Muscle of leg (tissue), 11 donors: Measurements from ENCODE around the gene NAGK. TPM values are rescaled to one million over a fixed set of nuclear protein-coding genes. Genes with fewer than 3 reads are reported as not detected.
"Not testable (repeated sequence)": the region's sequence is repeated elsewhere in the genome, so short reads cannot be mapped to it uniquely, and the experiment has no call there.

Experiments used
- DNase-seq: peaks from one replicate; pipeline ENCODE4 v3.0.0; 2013
- H3K27ac ChIP-seq: one replicate; pipeline ENCODE4 v1.5.1; 2013; ENCODE audit warnings: mild to moderate bottlenecking, low read length, control low read depth
- H3K27me3 ChIP-seq: one replicate; pipeline ENCODE4 v1.6.1; 2013; ENCODE audit warnings: low read length; ENCODE audit not compliant: control insufficient read depth, insufficient read depth
- H3K36me3 ChIP-seq: one replicate; pipeline ENCODE4 v1.6.1; 2013; ENCODE audit warnings: low read length; ENCODE audit not compliant: control insufficient read depth, insufficient read depth
- H3K4me1 ChIP-seq: one replicate; pipeline ENCODE4 v1.6.1; 2013; ENCODE audit warnings: low read length; ENCODE audit not compliant: control insufficient read depth, insufficient read depth
- H3K4me3 ChIP-seq: one replicate; pipeline ENCODE4 v1.5.1; 2013; ENCODE audit warnings: low read length, control low read depth
- H3K9me3 ChIP-seq: replicated peaks from 2 replicates; pipeline ENCODE4 v1.6.1; 2013; ENCODE audit warnings: low read depth, low read length; ENCODE audit not compliant: control insufficient read depth
- WGBS: methylation state at CpG from one replicate; pipeline ENCODE4 v1.1.5; 2013; ENCODE audit warnings: missing lambda C conversion rate; ENCODE audit not compliant: insufficient coverage; 5-methylcytosine and 5-hydroxymethylcytosine counted together
- polyA plus RNA-seq, 8 donors: library from polyadenylated mRNA; unstranded; fragments of 120-200 nt; gene quantifications; one replicate each; pipeline versions ENCODE4 v1.2.1 to v1.2.3, GENCODE V29; 2013; ENCODE audit warnings: inconsistent platforms in 1 of 8, low replicate concordance in 1 of 8; ENCODE audit not compliant: insufficient read length in 8 of 8, insufficient read depth in 1 of 8
- total RNA-seq: library from RNA; stranded (reverse); fragments of 120-200 nt; gene quantifications from one replicate; pipeline ENCODE4 v1.2.4, GENCODE V29; 2013

Gene NAGK
- total and polyA plus RNA-seq, 9 donors = 65.3 to 84.8 (median 74.0) TPM

DNA sequence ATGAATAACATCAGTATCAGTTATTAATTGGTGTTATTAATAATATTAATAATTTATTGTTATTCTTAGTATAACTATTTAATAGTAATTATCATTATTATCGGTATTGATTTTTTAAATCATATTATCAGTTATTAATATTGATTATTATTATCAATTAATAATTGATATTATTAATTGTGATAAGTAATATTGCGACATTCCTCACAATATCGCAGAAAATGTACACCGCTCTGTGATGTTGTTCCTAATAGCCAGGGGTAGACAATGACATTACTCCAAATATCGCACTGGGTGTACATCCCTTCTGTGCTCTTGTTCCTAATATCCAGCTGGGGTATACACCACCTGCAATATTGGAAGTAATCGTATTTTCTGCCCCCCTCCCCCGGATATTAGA is 23.3 kb upstream of the NAGK start:
- Histone ChIP-seq H3K4me1 (no peaks in the 10 kb centered on the region), H3K27ac (no peak overlapping the region), H3K27me3 (peaks cover 3% of the 10 kb centered on the region), H3K9me3 (no peaks in the 10 kb centered on the region), H3K36me3 (no peaks in the 10 kb centered on the region), H3K4me3 (no peak overlapping the region)
- no CpG with 5 or more reads among the region's 7 CpGs for WGBS
- no peak for DNase-seq

DNA sequence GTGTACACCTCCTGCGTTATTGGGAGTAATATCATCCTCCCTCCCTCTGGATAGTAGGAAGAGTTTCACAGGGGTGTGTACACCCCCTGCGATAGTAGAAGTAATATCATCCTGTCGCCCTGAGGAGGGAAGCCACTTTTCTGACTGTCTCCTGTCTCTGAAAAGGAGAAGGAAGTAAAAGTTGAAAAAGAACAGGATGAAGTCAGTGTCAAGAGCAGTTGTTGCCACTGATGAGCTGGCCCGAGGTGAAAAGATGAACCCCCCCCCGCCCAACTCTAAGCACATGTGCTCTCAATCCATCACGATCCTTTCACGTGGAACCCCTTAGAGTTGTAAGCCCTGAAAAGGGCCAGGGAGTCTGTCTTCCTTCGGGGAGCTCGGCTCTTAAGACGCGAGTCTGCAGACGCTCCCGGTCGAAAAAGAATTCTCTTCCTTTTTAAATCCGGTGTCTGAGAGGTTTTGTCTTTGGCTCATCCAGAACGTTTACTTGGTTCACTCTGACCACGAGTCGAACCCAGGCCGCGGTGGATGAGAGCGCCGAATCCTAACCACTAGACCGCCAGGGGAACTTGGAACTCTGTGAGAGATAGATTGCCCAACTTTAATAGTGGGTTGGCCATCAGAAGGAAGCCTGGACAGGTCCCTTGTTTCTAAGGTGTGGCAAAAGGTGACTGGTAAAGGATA is 22.4 kb upstream of the NAGK start:
- no peaks in the 10 kb centered on the region for H3K9me3 ChIP-seq
- H3K27ac ChIP-seq = no peak overlapping the region
- peaks cover 3% of the 10 kb centered on the region for H3K27me3 ChIP-seq
- H3K4me1 ChIP-seq = no peaks in the 10 kb centered on the region
- H3K36me3 ChIP-seq = no peaks in the 10 kb centered on the region
- WGBS = 86% methylated on average over 15 of the region's 23 CpGs
- DNase-seq = no peak
- H3K4me3 ChIP-seq = no peak overlapping the region

DNA sequence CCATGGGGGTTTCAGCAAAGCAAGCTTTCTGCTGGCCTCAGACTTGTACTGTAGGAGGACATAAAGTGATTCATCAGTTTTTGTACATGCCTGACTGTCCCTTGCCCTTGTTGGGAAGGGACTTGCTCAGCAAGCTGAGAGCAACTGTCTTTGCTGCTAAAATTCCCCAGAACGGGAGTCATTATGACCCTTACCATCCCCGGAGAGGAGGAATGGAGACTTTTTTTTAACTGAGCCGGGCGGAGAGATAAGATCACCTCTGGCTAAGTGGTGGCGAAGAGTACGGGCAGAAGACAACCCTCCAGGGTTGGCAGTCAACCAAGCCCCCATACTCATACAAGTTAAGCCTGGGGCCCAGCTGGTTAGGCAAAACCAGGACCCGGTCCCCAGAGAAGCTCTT is 20.4 kb upstream of the NAGK start:
- Histone ChIP-seq H3K4me1 (no peaks in the 10 kb centered on the region), H3K9me3 (no peaks in the 10 kb centered on the region), H3K4me3 (no peak overlapping the region), H3K27ac (no peak overlapping the region), H3K36me3 (no peaks in the 10 kb centered on the region), H3K27me3 (no peaks in the 10 kb centered on the region)
- WGBS = 78% methylated on average over 3 of the region's 7 CpGs
- no peak for DNase-seq

DNA sequence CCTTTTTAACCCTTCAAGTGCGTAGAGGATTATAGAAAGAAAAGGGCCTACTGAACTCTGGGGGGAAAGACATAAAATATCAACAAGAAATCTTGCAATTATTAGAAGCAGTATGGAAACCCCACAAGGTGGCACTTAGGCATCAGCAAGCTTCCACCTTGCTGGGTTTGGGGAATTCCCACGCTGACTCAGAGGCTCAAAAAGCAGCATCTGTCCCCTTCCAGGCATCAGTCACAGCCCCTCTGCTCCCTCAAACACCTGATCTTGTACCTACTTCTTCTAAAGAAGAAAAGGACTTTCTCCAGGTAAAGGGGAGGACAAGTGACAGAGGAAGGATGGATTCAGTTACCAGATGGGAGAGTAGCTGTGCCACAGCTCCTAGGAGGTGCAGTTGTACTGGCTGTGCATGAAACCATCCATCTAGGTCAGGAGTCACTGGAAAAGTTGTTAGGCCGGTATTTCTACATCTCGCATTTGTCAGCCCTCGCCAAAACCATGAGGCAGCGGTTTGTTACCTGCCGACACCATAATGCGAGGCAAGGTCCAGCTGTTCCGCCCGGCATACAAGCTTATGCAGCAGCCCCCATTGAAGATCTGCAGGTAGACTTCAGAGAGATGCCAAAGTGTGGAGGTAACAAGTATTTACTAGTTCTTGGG is 18.6 kb upstream of the NAGK start:
- DNase-seq, H3K27me3 ChIP-seq, H3K36me3 ChIP-seq, H3K9me3 ChIP-seq, H3K4me1 ChIP-seq, H3K4me3 ChIP-seq, H3K27ac ChIP-seq: not testable (repeated sequence)
- 89% methylated on average over 8 of the region's 10 CpGs for WGBS

DNA sequence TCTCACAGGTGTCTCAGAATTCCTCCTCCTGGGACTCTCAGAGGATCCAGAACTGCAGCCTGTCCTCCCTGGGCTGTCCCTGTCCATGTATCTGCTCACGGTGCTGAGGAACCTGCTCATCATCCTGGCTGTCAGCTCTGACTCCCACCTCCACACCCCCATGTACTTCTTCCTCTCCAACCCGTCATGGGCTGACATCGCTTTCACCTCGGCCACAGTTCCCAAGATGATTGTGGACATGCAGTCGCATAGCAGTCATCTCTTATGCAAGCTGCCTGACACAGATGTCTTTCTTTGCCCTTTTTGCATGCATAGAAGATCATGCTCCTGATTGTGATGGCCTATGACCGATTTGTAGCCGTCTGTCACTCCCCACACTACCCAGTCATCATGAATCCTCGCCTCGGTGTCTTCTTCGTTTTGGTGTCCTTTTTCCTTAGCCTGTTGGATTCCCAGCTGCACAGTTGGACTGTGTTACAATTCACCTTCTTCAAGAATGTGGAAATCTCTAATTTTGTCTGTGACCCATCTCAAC is 13.2 kb upstream of the NAGK start:
- H3K4me1 ChIP-seq, H3K9me3 ChIP-seq, DNase-seq, H3K36me3 ChIP-seq, H3K27ac ChIP-seq, H3K27me3 ChIP-seq, H3K4me3 ChIP-seq: not testable (repeated sequence)
- WGBS = 57% methylated on average over 10 of the region's 10 CpGs

DNA sequence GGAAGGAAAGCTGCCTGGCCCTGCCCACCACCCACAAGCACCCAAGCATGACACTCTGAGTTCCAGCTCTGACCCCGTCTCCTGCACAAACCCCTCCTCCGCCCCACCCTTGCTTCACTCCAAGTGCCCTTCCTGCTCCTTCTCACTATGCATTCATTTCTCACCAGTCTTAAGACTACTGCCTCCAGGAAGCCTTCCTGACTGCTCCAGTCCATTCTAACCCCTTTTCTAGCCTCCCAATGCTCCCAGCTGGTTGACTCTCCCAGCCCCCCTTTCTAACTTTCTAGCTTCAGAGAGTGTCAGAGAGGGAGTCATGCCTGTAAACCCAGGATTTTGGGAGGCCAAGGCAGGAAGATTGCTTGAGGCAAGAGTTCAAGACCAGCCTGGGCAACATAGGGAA is 8.2 kb upstream of the NAGK start:
- no peaks in the 10 kb centered on the region for H3K9me3 ChIP-seq
- no peaks in the 10 kb centered on the region for H3K36me3 ChIP-seq
- no peak for DNase-seq
- peaks cover 13% of the 10 kb centered on the region for H3K27me3 ChIP-seq
- no peak overlapping the region for H3K27ac ChIP-seq
- no peak overlapping the region for H3K4me3 ChIP-seq
- H3K4me1 ChIP-seq = no peaks in the 10 kb centered on the region
- WGBS = 85% methylated on average over 2 of the region's 2 CpGs

DNA sequence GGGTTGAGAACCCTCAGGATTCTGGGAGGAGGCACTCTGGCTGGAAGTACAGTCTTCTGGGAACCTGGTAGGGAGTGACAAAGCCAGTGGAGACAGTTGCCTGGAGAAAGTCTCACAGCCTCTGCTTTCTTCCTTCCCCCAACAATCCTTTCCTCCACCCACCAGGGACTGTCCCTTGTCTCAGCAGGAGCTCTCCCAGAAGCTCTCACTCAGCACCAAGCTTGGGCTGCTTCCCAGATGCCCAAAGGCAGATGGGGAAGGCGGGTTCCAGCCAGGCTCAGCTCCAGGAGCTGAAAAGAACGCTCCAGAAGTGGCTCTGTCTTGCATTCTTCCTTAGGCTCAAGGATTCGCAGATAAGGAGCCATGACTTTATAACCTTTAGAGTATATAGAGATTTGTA is 7.6 kb upstream of the NAGK start:
- no peak overlapping the region for H3K27ac ChIP-seq
- 62% methylated on average over 2 of the region's 3 CpGs for WGBS
- no peaks in the 10 kb centered on the region for H3K36me3 ChIP-seq
- H3K4me3 ChIP-seq = no peak overlapping the region
- H3K9me3 ChIP-seq = no peaks in the 10 kb centered on the region
- no peaks in the 10 kb centered on the region for H3K4me1 ChIP-seq
- H3K27me3 ChIP-seq = peaks cover 13% of the 10 kb centered on the region
- DNase-seq = no peak

DNA sequence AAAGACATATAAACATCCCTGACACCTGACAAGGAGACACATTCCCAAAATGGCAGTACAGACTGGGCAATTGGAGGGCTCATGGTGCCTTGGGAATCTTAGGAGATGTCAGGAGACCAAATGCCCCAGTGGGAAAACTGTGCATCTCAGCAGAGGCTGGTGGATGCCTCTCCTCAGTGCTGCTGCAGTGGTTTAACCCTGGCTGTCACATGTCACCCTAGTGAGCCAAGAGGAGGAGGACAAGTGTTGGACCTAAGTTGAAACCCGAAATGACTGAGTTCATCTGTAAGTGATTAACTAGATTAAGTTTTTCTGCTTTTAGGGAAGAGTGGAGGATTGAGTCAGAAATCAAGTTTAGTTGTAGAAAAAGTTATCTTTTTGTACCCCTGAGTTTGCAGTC is 5.2 kb upstream of the NAGK start:
- H3K4me3 ChIP-seq = no peak overlapping the region
- no peak overlapping the region for H3K27ac ChIP-seq
- DNase-seq = no peak
- H3K4me1 ChIP-seq = peaks cover 4% of the 10 kb centered on the region
- no peaks in the 10 kb centered on the region for H3K36me3 ChIP-seq
- H3K27me3 ChIP-seq = peaks cover 13% of the 10 kb centered on the region
- no peaks in the 10 kb centered on the region for H3K9me3 ChIP-seq
- no CpG with 5 or more reads among the region's 1 CpG for WGBS

DNA sequence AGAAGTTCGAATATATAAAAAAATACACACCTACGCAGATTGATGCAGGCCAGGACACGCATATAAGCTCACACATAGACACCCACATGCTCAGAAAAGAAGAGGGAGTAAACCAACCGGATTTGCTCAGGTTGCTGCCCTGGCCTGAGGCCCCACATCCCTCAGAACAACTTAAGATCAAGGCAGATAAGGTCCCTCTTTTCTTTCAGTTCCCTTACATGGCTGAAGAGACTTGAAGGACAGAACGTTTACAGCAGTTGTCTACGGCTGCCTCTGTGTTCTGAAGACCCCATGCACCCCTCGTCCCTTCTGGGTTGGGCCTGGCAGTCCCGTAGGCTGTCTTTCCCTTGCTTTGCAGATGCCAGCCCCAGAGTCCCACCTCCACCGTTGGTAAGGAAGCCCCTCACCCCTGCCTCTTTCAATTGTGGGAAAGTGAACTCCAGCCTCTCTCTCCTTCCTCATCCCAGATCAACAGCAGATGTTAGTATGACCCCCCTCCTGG is 4.3 kb upstream of the NAGK start:
- WGBS = 33% methylated on average over 9 of the region's 9 CpGs
- no peak overlapping the region for H3K4me3 ChIP-seq
- peaks cover 10% of the 10 kb centered on the region for H3K27me3 ChIP-seq
- no peak for DNase-seq
- H3K4me1 ChIP-seq = peaks cover 5% of the 10 kb centered on the region
- peak overlapping the region; percentile 55 for H3K27ac ChIP-seq
- H3K36me3 ChIP-seq = no peaks in the 10 kb centered on the region
- H3K9me3 ChIP-seq = no peaks in the 10 kb centered on the region

DNA sequence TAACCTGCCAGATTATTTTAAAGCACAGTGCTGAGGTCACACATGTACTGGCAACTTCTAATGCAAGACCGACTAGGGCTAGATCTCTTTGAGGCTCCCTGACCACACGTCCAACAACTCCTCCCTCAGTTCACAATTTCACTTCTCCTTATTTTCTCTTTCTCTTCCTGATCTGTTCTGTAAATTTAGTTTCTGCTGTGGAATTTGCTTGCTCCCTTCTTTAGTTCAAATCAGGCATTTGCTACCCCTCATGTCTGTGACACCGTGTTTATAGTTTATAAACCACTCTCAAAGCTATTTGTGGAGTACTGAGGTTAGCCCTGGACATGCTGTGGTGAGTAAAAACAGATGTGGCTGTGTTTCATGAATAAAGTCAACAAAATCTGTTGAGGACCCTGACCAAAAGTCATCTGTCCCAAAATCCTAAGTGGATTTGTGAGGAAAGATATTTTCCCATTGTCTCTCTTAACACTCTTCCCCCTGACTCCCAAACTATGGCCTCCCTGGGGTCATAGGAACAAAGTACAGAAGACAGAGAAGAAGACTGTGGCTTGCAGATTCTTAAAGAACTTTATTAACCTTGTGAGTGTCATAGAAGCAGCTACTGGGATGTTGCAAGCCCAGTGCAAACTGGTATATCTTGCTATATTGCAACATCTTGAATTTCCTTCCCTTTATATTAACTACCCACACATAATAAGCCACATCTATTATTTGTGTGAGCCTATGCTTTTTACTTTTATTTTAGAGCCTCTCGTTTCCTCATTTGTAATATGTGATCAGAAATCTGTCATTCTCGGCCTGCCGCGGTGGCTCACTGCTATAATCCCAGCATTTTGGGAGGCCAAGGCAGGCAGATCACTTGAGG is 3.5 kb upstream of the NAGK start:
- H3K36me3 ChIP-seq = peaks cover 3% of the 10 kb centered on the region
- peak overlapping the region; percentile 71 for H3K27ac ChIP-seq
- H3K4me1 ChIP-seq = peaks cover 13% of the 10 kb centered on the region
- peaks cover 9% of the 10 kb centered on the region for H3K27me3 ChIP-seq
- no peak overlapping the region for H3K4me3 ChIP-seq
- DNase-seq = peak; percentile 61
- WGBS = 75% methylated on average over 3 of the region's 7 CpGs
- no peaks in the 10 kb centered on the region for H3K9me3 ChIP-seq
